Measurements from ENCODE around the gene WWTR1.
A peak's percentile ranks its signal among the peaks of the same experiment; 100 is the strongest.

The WWTR1 gene

GRCh38 chr3:149590691-149591441, 67.0 kb downstream of the WWTR1 start:
- no peak for DNase-seq

- DNase-seq = no peak
These were observed 68.5 kb downstream of the WWTR1 start for GRCh38 chr3:149589332-149589731.

- no peak for DNase-seq
These were observed 68.9 kb downstream of the WWTR1 start for GRCh38 chr3:149588909-149589308.

GRCh38 chr3:149587383-149587782, 70.4 kb downstream of the WWTR1 start:
- DNase-seq = no peak

GRCh38 chr3:149586871-149587270, 71.0 kb downstream of the WWTR1 start:
- DNase-seq = no peak

GRCh38 chr3:149585401-149585726, 72.5 kb downstream of the WWTR1 start:
- no peak for DNase-seq

GRCh38 chr3:149583921-149584635, 73.7 kb downstream of the WWTR1 start:
- DNase-seq = no peak

- DNase-seq = no peak
These were observed 75.4 kb downstream of the WWTR1 start for GRCh38 chr3:149582395-149582794.

- peak; percentile 86 for DNase-seq
These were observed 76.0 kb downstream of the WWTR1 start for GRCh38 chr3:149581681-149582370.

GRCh38 chr3:149581248-149581647, 76.6 kb downstream of the WWTR1 start:
- no peak for DNase-seq

- no peak for DNase-seq
These were observed 77.8 kb downstream of the WWTR1 start for GRCh38 chr3:149579838-149580542.

- no peak for DNase-seq
These were observed 78.7 kb downstream of the WWTR1 start for GRCh38 chr3:149579161-149579560.

- DNase-seq = no peak
These were observed 80.0 kb downstream of the WWTR1 start for GRCh38 chr3:149577801-149578200.

GRCh38 chr3:149575961-149576564, 81.8 kb downstream of the WWTR1 start:
- peak; percentile 74 for DNase-seq

GRCh38 chr3:149575213-149575960, 82.4 kb downstream of the WWTR1 start:
- peak; percentile 67 for DNase-seq

- no peak for DNase-seq
These were observed 84.9 kb downstream of the WWTR1 start for GRCh38 chr3:149572796-149573414.

- DNase-seq = no peak
These were observed 86.4 kb downstream of the WWTR1 start for GRCh38 chr3:149571381-149571780.

GRCh38 chr3:149570016-149570415, 87.8 kb downstream of the WWTR1 start:
- DNase-seq = no peak

GRCh38 chr3:149567381-149567780, 90.4 kb downstream of the WWTR1 start:
- DNase-seq = no peak

GRCh38 chr3:149566292-149566975, 91.4 kb downstream of the WWTR1 start:
- DNase-seq = peak; percentile 61

GRCh38 chr3:149564079-149564478, 93.7 kb downstream of the WWTR1 start:
- DNase-seq = no peak

All from left hindlimb (tissue), 1 donor.